ENCODE measurements around the gene RRAS.

RRAS gene

GRCh38 chr19:49594993-49595818 is 44.7 kb downstream of the RRAS start:
- no peak for DNase-seq (ENCODE audit: low read depth)

GRCh38 chr19:49594157-49594992 is 45.6 kb downstream of the RRAS start:
- no peak for DNase-seq (ENCODE audit: low read depth)

- peak; percentile 85 for DNase-seq (ENCODE audit: low read depth)
Measured at GRCh38 chr19:49593233-49594113, 46.5 kb downstream of the RRAS start.

- no peak for DNase-seq (ENCODE audit: low read depth)
Measured at GRCh38 chr19:49592486-49593232, 47.3 kb downstream of the RRAS start.

GRCh38 chr19:49591731-49592485 is 48.0 kb downstream of the RRAS start:
- DNase-seq (ENCODE audit: low read depth): peak; percentile 71

GRCh38 chr19:49590971-49591730 is 48.8 kb downstream of the RRAS start, which contains the start of gene PRR12:
PRR12 (plus strand) TSS chr19:49591182; CDS start chr19:49591655, 473 bp downstream.
- peak; percentile 70 for DNase-seq (ENCODE audit: low read depth)

GRCh38 chr19:49590071-49590970 is 49.6 kb downstream of the RRAS start:
- DNase-seq (ENCODE audit: low read depth): peak; percentile 99

GRCh38 chr19:49589502-49589905 is 50.4 kb downstream of the RRAS start:
- no peak for DNase-seq (ENCODE audit: low read depth)

GRCh38 chr19:49588365-49589122 is 51.4 kb downstream of the RRAS start:
- DNase-seq (ENCODE audit: low read depth): no peak

GRCh38 chr19:49587227-49587626 is 52.7 kb downstream of the RRAS start:
- DNase-seq (ENCODE audit: low read depth): no peak

Measured in CMK (cell line).